A549 (cell line): ENCODE measurements around the gene TRDN. TPM values are rescaled to one million over a fixed set of nuclear protein-coding genes. Genes with fewer than 3 reads are reported as not detected.
A peak's percentile ranks its signal among the peaks of the same experiment; 100 is the strongest.

ENCODE experiments used
- ATAC-seq, 2 experiments: fragments of 200-7000 bp in 1 of 2; fragments of >200 bp in 1 of 2; cut with Nextera tagmentation in 1 of 2; cut with Tn5 transposase in 1 of 2; 3 replicates each; pipeline versions ENCODE4 v1.8.0 to v1.9.1; 2018 to 2020; ENCODE audit warnings: mild to moderate bottlenecking in 1 of 2, moderate library complexity in 1 of 2
- CTCF ChIA-PET: fragments of 300-600 bp; sonication (Branson Sonifier 250); formaldehyde crosslinking; extraction: SDS; loops from one replicate; lab custom pipeline; 2021; ENCODE audit warnings: antibody characterized with exemption, inconsistent platforms; lab: Yijun Ruan, JAX
- POLR2A ChIA-PET: fragments of 350-600 bp; formaldehyde crosslinking; extraction: SDS; loops from one replicate; lab custom pipeline; 2021; ENCODE audit warnings: antibody characterized with exemption, inconsistent platforms; lab: Yijun Ruan, JAX
- DNase-seq, 2 experiments: peaks; one replicate each; pipeline versions ENCODE4 v3.0.0 to v3.0.0-alpha.2; 2011 to 2016; ENCODE audit warnings: low read depth in 1 of 2, low spot score in 1 of 2
- FAIRE-seq: peaks from 2 replicates; lab custom pipeline; 2011; peaks lifted over from hg19 to GRCh38; lab: Jason Lieb, UNC
- H3K27ac ChIP-seq, 2 experiments: fragments of >200 bp; sonication (Bioruptor Twin); formaldehyde crosslinking; 3 replicates each; pipeline ENCODE4 v1.5.1; 2016 to 2017
- H3K4me1 ChIP-seq: fragments of >200 bp; sonication (Bioruptor Twin); formaldehyde crosslinking; 3 replicates; pipeline ENCODE4 v1.6.1; 2016
- H3K4me2 ChIP-seq: fragments of >200 bp; sonication (Bioruptor Twin); formaldehyde crosslinking; 3 replicates; pipeline ENCODE4 v1.6.1; 2016
- H3K4me3 ChIP-seq: fragments of >200 bp; sonication (Bioruptor Twin); formaldehyde crosslinking; 3 replicates; pipeline ENCODE4 v1.5.1; 2016
- H3K9me3 ChIP-seq: fragments of >200 bp; sonication (Bioruptor Twin); formaldehyde crosslinking; 3 replicates; pipeline ENCODE4 v1.6.1; 2016
- BHLHE40 ChIP-seq: IDR thresholded peaks from 2 replicates; pipeline ENCODE4 v1.6.1; 2012; ENCODE audit warnings: low read depth, low read length, inconsistent platforms
- CBX2 ChIP-seq: fragments of 200-600 bp; sonication (generic); IDR thresholded peaks from 2 replicates; pipeline ENCODE4 v1.6.1; 2016; ENCODE audit warnings: low read depth, mild to moderate bottlenecking, borderline replicate concordance
- EHF ChIP-seq: fragments of 250-450 bp; sonication (Bioruptor Pico); IDR thresholded peaks from 2 replicates; pipeline ENCODE4 v1.5.0; 2020; ENCODE audit warnings: mild to moderate bottlenecking
- EHMT2 ChIP-seq: fragments of 200-600 bp; sonication (generic); IDR thresholded peaks from 2 replicates; pipeline ENCODE4 v1.6.1; 2016; ENCODE audit warnings: antibody characterized with exemption, low read depth, mild to moderate bottlenecking, moderate library complexity
- FOXS1 ChIP-seq: fragments of 250-450 bp; sonication (Bioruptor Pico); IDR thresholded peaks from 2 replicates; pipeline ENCODE4 v1.5.0; 2020; ENCODE audit warnings: mild to moderate bottlenecking, moderate library complexity
- GATA3 ChIP-seq: IDR thresholded peaks from 2 replicates; pipeline ENCODE4 v1.6.1; 2012; ENCODE audit warnings: borderline replicate concordance
- HOXB13 ChIP-seq: fragments of 250-450 bp; sonication (Bioruptor Pico); IDR thresholded peaks from 2 replicates; pipeline ENCODE4 v1.5.0; 2020; ENCODE audit warnings: low read depth, mild to moderate bottlenecking, moderate library complexity
- KDM5A ChIP-seq: fragments of 200-600 bp; sonication (generic); IDR thresholded peaks from 2 replicates; pipeline ENCODE4 v1.6.1; 2016; ENCODE audit warnings: antibody characterized with exemption, mild to moderate bottlenecking
- MAFK ChIP-seq: fragments of 450-650 bp; IDR thresholded peaks from 2 replicates; pipeline ENCODE4 v1.6.1; 2014; ENCODE audit not compliant: partially characterized antibody
- MAX ChIP-seq: IDR thresholded peaks from 2 replicates; pipeline ENCODE4 v1.6.1; 2012
- MAZ ChIP-seq: fragments of 150-350 bp; IDR thresholded peaks from 2 replicates; pipeline ENCODE4 v1.6.1; 2014; ENCODE audit warnings: antibody characterized with exemption, low read depth, low read length, borderline replicate concordance
- NR3C1 ChIP-seq: fragments of >200 bp; sonication (Bioruptor Twin); formaldehyde crosslinking; IDR thresholded peaks from 3 replicates; pipeline ENCODE4 v1.6.1; 2017
- POLR2AphosphoS2 ChIP-seq: conservative IDR thresholded peaks from 2 replicates; pipeline ENCODE4 v1.6.1; 2012; ENCODE audit warnings: low read length, improper control_type of control experiment, inconsistent platforms
- RNF2 ChIP-seq: fragments of 200-600 bp; sonication (generic); IDR thresholded peaks from 2 replicates; pipeline ENCODE4 v1.6.1; 2016; ENCODE audit warnings: low read depth, mild to moderate bottlenecking, antibody characterized with exemption, moderate library complexity, borderline replicate concordance
- TFCP2L1 ChIP-seq: fragments of 250-450 bp; sonication (Bioruptor Pico); IDR thresholded peaks from 2 replicates; pipeline ENCODE4 v1.5.0; 2021; ENCODE audit warnings: mild to moderate bottlenecking
- TP53 ChIP-seq: fragments of 250-450 bp; sonication (Bioruptor Pico); IDR thresholded peaks from 2 replicates; pipeline ENCODE4 v1.5.0; 2021; ENCODE audit warnings: mild to moderate bottlenecking, moderate library complexity
- ZSCAN20 ChIP-seq: fragments of 250-450 bp; sonication (Bioruptor Pico); IDR thresholded peaks from 2 replicates; pipeline ENCODE4 v1.8.0; 2022; ENCODE audit warnings: mild to moderate bottlenecking, moderate library complexity
- WGBS: methylation state at CpG from one replicate; pipeline ENCODE4 v1.1.6; 2017; ENCODE audit errors: missing lambda C conversion rate; 5-methylcytosine and 5-hydroxymethylcytosine counted together
- polyA plus RNA-seq, 4 experiments: library from polyadenylated mRNA; depleted of rRNA in 3 of 4; stranded (reverse); fragments of >200 nt; fragmentation: RNase III in 1 of 4; extraction: RNeasy Plus Mini Kit Qiagen cat#74134 plus additional on column Dnase treatment in 1 of 4; gene quantifications; 2 replicates in 3 of 4; 3 replicates in 1 of 4; pipeline ENCODE4 v1.2.3, GENCODE V29; 2011 to 2017
- TF ChIP-seq, protein P1 (sequence below): fragments of 450-650 bp; IDR thresholded peaks from 2 replicates; pipeline ENCODE4 v1.6.1; 2014; ENCODE audit warnings: antibody characterized with exemption
- TF ChIP-seq, protein P2 (sequence below): fragments of 200-600 bp; sonication (generic); IDR thresholded peaks from 2 replicates; pipeline ENCODE4 v1.6.1; 2016; ENCODE audit warnings: antibody characterized with exemption, mild to moderate bottlenecking, moderate library complexity

The TRDN gene
- polyA plus RNA-seq, 2 of the 4 experiments (the other 2 are of a cell fraction) = not detected

DNA sequence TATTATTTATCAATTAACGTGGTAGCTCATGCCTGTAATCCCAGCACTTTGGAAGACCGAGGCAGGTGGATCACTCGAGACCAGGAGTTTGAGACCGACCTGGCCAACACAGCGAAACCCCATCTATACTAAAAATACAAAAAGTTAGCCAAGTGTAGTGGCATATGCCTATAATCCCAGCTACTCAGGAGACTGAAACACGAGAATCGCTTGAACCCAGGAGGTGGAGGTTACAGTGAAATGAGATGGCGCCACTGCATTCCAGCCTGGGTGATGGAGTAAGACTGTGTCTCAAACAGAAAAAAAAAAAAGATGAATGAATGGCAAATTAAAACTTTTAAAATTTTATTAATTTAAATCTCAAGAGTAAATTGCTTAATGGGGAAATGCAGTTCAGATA, 341.1 kb downstream of the TRDN start (continued):
- TF ChIP-seq, protein P1, sequence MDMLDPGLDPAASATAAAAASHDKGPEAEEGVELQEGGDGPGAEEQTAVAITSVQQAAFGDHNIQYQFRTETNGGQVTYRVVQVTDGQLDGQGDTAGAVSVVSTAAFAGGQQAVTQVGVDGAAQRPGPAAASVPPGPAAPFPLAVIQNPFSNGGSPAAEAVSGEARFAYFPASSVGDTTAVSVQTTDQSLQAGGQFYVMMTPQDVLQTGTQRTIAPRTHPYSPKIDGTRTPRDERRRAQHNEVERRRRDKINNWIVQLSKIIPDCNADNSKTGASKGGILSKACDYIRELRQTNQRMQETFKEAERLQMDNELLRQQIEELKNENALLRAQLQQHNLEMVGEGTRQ = no peak
- TF ChIP-seq ZSCAN20 (CRISPR knock-in tag) = no peak
- no peak for TF ChIP-seq GATA3
- no peak for TF ChIP-seq FOXS1
- TF ChIP-seq, protein P2, sequence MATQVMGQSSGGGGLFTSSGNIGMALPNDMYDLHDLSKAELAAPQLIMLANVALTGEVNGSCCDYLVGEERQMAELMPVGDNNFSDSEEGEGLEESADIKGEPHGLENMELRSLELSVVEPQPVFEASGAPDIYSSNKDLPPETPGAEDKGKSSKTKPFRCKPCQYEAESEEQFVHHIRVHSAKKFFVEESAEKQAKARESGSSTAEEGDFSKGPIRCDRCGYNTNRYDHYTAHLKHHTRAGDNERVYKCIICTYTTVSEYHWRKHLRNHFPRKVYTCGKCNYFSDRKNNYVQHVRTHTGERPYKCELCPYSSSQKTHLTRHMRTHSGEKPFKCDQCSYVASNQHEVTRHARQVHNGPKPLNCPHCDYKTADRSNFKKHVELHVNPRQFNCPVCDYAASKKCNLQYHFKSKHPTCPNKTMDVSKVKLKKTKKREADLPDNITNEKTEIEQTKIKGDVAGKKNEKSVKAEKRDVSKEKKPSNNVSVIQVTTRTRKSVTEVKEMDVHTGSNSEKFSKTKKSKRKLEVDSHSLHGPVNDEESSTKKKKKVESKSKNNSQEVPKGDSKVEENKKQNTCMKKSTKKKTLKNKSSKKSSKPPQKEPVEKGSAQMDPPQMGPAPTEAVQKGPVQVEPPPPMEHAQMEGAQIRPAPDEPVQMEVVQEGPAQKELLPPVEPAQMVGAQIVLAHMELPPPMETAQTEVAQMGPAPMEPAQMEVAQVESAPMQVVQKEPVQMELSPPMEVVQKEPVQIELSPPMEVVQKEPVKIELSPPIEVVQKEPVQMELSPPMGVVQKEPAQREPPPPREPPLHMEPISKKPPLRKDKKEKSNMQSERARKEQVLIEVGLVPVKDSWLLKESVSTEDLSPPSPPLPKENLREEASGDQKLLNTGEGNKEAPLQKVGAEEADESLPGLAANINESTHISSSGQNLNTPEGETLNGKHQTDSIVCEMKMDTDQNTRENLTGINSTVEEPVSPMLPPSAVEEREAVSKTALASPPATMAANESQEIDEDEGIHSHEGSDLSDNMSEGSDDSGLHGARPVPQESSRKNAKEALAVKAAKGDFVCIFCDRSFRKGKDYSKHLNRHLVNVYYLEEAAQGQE = no peak

- CTCF ChIA-PET = no interaction called here
- Histone ChIP-seq H3K4me1 (no peaks in the 10 kb centered on the region), H3K9me3 (no peaks in the 10 kb centered on the region), H3K4me2 (no peak overlapping the region), H3K27ac (no peak overlapping the region), H3K4me3 (no peak overlapping the region)
- TF ChIP-seq EHMT2 = no peak
- no peak for TF ChIP-seq NR3C1
- no peak for TF ChIP-seq MAZ
- no peak for TF ChIP-seq POLR2AphosphoS2
- TF ChIP-seq TP53 (CRISPR knock-in tag) = no peak
- TF ChIP-seq TFCP2L1 (CRISPR knock-in tag) = no peak
- TF ChIP-seq MAX = no peak
- no peak for TF ChIP-seq RNF2
- no peak for TF ChIP-seq HOXB13
- no peak for TF ChIP-seq EHF (CRISPR knock-in tag)
- TF ChIP-seq KDM5A = no peak
- no peak for TF ChIP-seq BHLHE40
- DNase-seq (no peak), ATAC-seq (no peak), FAIRE-seq (no peak)
- POLR2A ChIA-PET = no interaction called here
- WGBS = 100% methylated on average over 1 of the region's 1 CpG
These were observed 341.6 kb downstream of the TRDN start for GRCh38 chr6:123295181-123295580.

GRCh38 chr6:123288649-123289048, 348.1 kb downstream of the TRDN start:
- Histone ChIP-seq H3K4me2 (no peak overlapping the region), H3K4me3 (no peak overlapping the region), H3K4me1 (no peaks in the 10 kb centered on the region), H3K27ac (no peak overlapping the region)
- FAIRE-seq = no peak
- 0% methylated on average over 1 of the region's 1 CpG for WGBS
- CTCF ChIA-PET = no interaction called here
- no peak for DNase-seq
- TF ChIP-seq CBX2 (no peak), MAFK (peak; percentile 14)
- TF ChIP-seq, all 56 proteins: peak for 1
- POLR2A ChIA-PET = no interaction called here
- H3K9me3 ChIP-seq = no peaks in the 10 kb centered on the region
- ATAC-seq = no peak

DNA sequence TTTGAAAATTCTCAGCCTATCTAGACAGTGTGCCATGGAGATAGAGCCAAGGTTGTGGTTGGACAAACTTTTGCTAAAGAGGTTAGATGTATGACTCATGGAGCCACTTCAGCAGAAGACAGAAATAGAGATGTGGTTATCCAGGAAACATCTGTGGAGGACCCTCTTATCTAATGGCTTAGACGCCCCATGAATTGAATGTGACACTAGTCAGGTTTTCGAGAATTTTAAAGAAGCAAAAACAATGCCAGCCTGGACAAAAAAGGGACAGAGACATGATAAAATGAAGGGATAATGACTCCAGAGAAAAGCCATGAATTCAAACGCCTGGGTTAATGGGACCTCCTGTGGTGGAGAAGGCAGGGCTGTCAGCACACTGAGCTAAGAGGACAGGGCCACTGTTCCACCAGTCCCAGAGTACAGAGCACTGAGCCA, 360.2 kb downstream of the TRDN start:
- CTCF ChIA-PET = no interaction called here
- Histone ChIP-seq H3K4me3 (no peak overlapping the region), H3K4me1 (no peaks in the 10 kb centered on the region), H3K9me3 (no peaks in the 10 kb centered on the region)
- ATAC-seq = no peak
- 4% methylated on average over 3 of the region's 3 CpGs for WGBS
- TF ChIP-seq HOXB13 (no peak), TFCP2L1 (CRISPR knock-in tag) (no peak)
- TF ChIP-seq, protein P1 = no peak
- TF ChIP-seq, all 56 proteins: peak for 0
- Histone ChIP-seq H3K27ac (no peak overlapping the region), H3K4me2 (no peak overlapping the region)
- no peak for DNase-seq
- no peak for FAIRE-seq
- POLR2A ChIA-PET = no interaction called here
